H9 (cell line): ENCODE results near the gene FAM193A. TPM values are rescaled to one million over a fixed set of nuclear protein-coding genes. Genes with fewer than 3 reads are reported as not detected.

Experiments used
- DNase-seq: peaks from one replicate; pipeline ENCODE4 v3.0.0-alpha.2; 2017
- H2AFZ ChIP-seq: one replicate; pipeline ENCODE4 v1.6.1; 2013; ENCODE audit warnings: mild to moderate bottlenecking, low read length, control low read depth, moderate library complexity
- H2AK5ac ChIP-seq: 2 replicates; pipeline ENCODE4 v1.6.1; 2013; ENCODE audit warnings: low read length, control low read depth, mixed read lengths; ENCODE audit not compliant: insufficient read length
- H2BK120ac ChIP-seq: one replicate; pipeline ENCODE4 v1.6.1; 2013; ENCODE audit warnings: low read depth, mild to moderate bottlenecking, low read length, control low read depth, inconsistent platforms; ENCODE audit not compliant: poor library complexity, severe bottlenecking
- H2BK12ac ChIP-seq: 2 replicates; pipeline ENCODE4 v1.6.1; 2013; ENCODE audit warnings: low read length, control low read depth, mixed read lengths, low read depth; ENCODE audit not compliant: insufficient read length
- H2BK15ac ChIP-seq: 2 replicates; pipeline ENCODE4 v1.6.1; 2013; ENCODE audit warnings: low read depth, low read length, control low read depth
- H2BK20ac ChIP-seq: one replicate; pipeline ENCODE4 v1.6.1; 2013; ENCODE audit warnings: low read depth, mild to moderate bottlenecking, low read length, control low read depth, inconsistent platforms; ENCODE audit not compliant: poor library complexity, severe bottlenecking
- H2BK5ac ChIP-seq: 2 replicates; pipeline ENCODE4 v1.6.1; 2013; ENCODE audit warnings: low read length, control low read depth, mixed read lengths; ENCODE audit not compliant: insufficient read length
- H3K14ac ChIP-seq: 2 replicates; pipeline ENCODE4 v1.6.1; 2013; ENCODE audit warnings: low read length, control low read depth; ENCODE audit not compliant: insufficient read depth
- H3K18ac ChIP-seq: 2 replicates; pipeline ENCODE4 v1.6.1; 2013; ENCODE audit warnings: low read depth, mild to moderate bottlenecking, mixed read lengths, low read length, control low read depth; ENCODE audit not compliant: insufficient read length
- H3K23ac ChIP-seq: 2 replicates; pipeline ENCODE4 v1.6.1; 2013; ENCODE audit warnings: low read length, control low read depth, mixed read lengths, low read depth; ENCODE audit not compliant: insufficient read length
- H3K23me2 ChIP-seq: 2 replicates; pipeline ENCODE4 v1.6.1; 2013; ENCODE audit warnings: low read depth, mild to moderate bottlenecking, mixed read lengths, low read length, control low read depth; ENCODE audit not compliant: insufficient read length, poor library complexity, severe bottlenecking
- H3K27ac ChIP-seq: 2 replicates; pipeline ENCODE4 v1.5.1; 2013; ENCODE audit warnings: low read length, control low read depth, mixed read lengths, low read depth; ENCODE audit not compliant: insufficient read length
- H3K27me3 ChIP-seq: 2 replicates; pipeline ENCODE4 v1.6.1; 2013; ENCODE audit warnings: low read length, control low read depth, inconsistent platforms; ENCODE audit not compliant: insufficient read depth
- H3K4ac ChIP-seq: 2 replicates; pipeline ENCODE4 v1.6.1; 2013; ENCODE audit warnings: low read depth, mild to moderate bottlenecking, control low read depth, inconsistent platforms, low read length, moderate library complexity
- H3K4me1 ChIP-seq: 2 replicates; pipeline ENCODE4 v1.6.1; 2013; ENCODE audit warnings: low read length, control low read depth, inconsistent platforms; ENCODE audit not compliant: insufficient read depth
- H3K4me2 ChIP-seq: 2 replicates; pipeline ENCODE4 v1.6.1; 2013; ENCODE audit warnings: low read length, control low read depth, mixed read lengths; ENCODE audit not compliant: insufficient read length, insufficient read depth
- H3K56ac ChIP-seq: 2 replicates; pipeline ENCODE4 v1.6.1; 2013; ENCODE audit warnings: low read depth, mild to moderate bottlenecking, mixed read lengths, low read length, control low read depth; ENCODE audit not compliant: insufficient read length
- H3K79me1 ChIP-seq: 2 replicates; pipeline ENCODE4 v1.6.1; 2013; ENCODE audit warnings: low read depth, mild to moderate bottlenecking, moderate library complexity, low read length, control low read depth, inconsistent platforms; ENCODE audit not compliant: insufficient read depth, poor library complexity, severe bottlenecking
- H3K79me2 ChIP-seq: 2 replicates; pipeline ENCODE4 v1.6.1; 2013; ENCODE audit warnings: low read length, control low read depth, inconsistent platforms; ENCODE audit not compliant: insufficient read depth
- H3K9ac ChIP-seq: 2 replicates; pipeline ENCODE4 v1.6.1; 2013; ENCODE audit warnings: low read length, control low read depth, mixed read lengths; ENCODE audit not compliant: insufficient read length; ENCODE audit errors: extremely low read depth
- H3K9me3 ChIP-seq: one replicate; pipeline ENCODE4 v1.6.1; 2013; ENCODE audit warnings: low read depth, low read length, inconsistent platforms; ENCODE audit not compliant: control insufficient read depth
- H3T11ph ChIP-seq: one replicate; pipeline ENCODE4 v1.6.1; 2013; ENCODE audit warnings: mild to moderate bottlenecking, low read length, control low read depth, inconsistent platforms
- H4K20me1 ChIP-seq: one replicate; pipeline ENCODE4 v1.6.1; 2013; ENCODE audit not compliant: control insufficient read depth, insufficient read length, insufficient read depth
- H4K5ac ChIP-seq: 2 replicates; pipeline ENCODE4 v1.6.1; 2013; ENCODE audit warnings: low read depth, mild to moderate bottlenecking, mixed read lengths, low read length, control low read depth; ENCODE audit not compliant: insufficient read length
- H4K8ac ChIP-seq: replicated peaks from 2 replicates; pipeline ENCODE4 v1.6.1; 2013; ENCODE audit warnings: low read length, control low read depth, mixed read lengths, low read depth; ENCODE audit not compliant: insufficient read length
- H4K91ac ChIP-seq: 2 replicates; pipeline ENCODE4 v1.6.1; 2013; ENCODE audit warnings: low read depth, mild to moderate bottlenecking, moderate library complexity, mixed read lengths, low read length, control low read depth; ENCODE audit not compliant: insufficient read length
- H3K27ac Mint-ChIP-seq, 3 experiments: 2 replicates in 2 of 3; 3 replicates in 1 of 3; pipeline ENCODE4 v1.8.0; 2020 to 2021; ENCODE audit warnings: mixed read lengths in 3 of 3, mild to moderate bottlenecking in 1 of 3, moderate library complexity in 1 of 3
- H3K27me3 Mint-ChIP-seq: 2 replicates; pipeline ENCODE4 v1.8.0; 2021; ENCODE audit warnings: low read depth, mild to moderate bottlenecking, moderate library complexity, mixed read lengths
- H3K36me3 Mint-ChIP-seq, 3 experiments: 2 replicates in 2 of 3; 3 replicates in 1 of 3; pipeline ENCODE4 v1.8.0; 2020 to 2021; ENCODE audit warnings: low read depth in 3 of 3, mixed read lengths in 3 of 3; ENCODE audit not compliant: insufficient read depth in 1 of 3
- H3K4me1 Mint-ChIP-seq, 2 experiments: 2 replicates each; pipeline ENCODE4 v1.8.0; 2020; ENCODE audit warnings: mixed read lengths in 2 of 2
- H3K4me3 Mint-ChIP-seq, 2 experiments: 2 replicates in 1 of 2; 3 replicates in 1 of 2; pipeline ENCODE4 v1.8.0; 2020 to 2021; ENCODE audit warnings: mild to moderate bottlenecking in 2 of 2, mixed read lengths in 2 of 2, moderate library complexity in 1 of 2
- H3K9me3 Mint-ChIP-seq, 2 experiments: 2 replicates in 1 of 2; 3 replicates in 1 of 2; pipeline ENCODE4 v1.8.0; 2020; ENCODE audit warnings: mild to moderate bottlenecking in 2 of 2, mixed read lengths in 2 of 2, moderate library complexity in 1 of 2
- WGBS: extraction: QIAGEN DNeasy Blood & Tissue Kit; methylation state at CpG from one replicate; pipeline ENCODE4 v1.1.7; 2013; ENCODE audit warnings: missing lambda C conversion rate, low lambda C conversion rate, mixed read lengths; ENCODE audit not compliant: insufficient read length; ENCODE audit errors: extremely low coverage; 5-methylcytosine and 5-hydroxymethylcytosine counted together
- total RNA-seq: library from RNA; stranded (reverse); gene quantifications from 2 replicates; pipeline ENCODE4 v1.2.1, GENCODE V29; 2021
- TF ChIP-seq, protein P1 (sequence below): fragments of 200-600 bp; sonication (generic); conservative IDR thresholded peaks from 3 replicates; pipeline ENCODE4 v1.8.0; 2021; ENCODE audit warnings: antibody characterized with exemption, mild to moderate bottlenecking

The FAM193A gene
- total RNA-seq, 1 experiment from 2014 or later = 36.9 TPM

DNA sequence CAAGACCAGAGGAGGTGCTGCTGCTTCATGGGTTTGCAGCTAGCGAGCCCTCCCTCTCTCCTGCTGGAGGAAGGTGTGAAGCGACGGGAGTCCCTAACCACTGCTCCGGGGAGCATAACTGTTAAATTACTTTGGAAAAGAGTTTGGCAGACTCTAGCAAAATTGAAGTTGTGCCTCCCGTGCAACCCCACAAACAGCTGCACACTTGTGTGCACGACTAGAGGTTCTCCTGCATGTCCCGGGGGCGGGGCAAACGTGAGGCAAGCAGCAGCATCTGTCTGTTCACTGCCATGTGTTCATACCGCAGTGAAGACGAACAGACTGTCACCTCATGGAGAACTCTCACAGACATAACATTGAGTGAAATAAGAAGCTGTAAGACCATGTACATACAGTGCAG is 185.1 kb downstream of the FAM193A start:
- no peak overlapping the region for H3T11ph ChIP-seq
- no peak overlapping the region for H3K18ac ChIP-seq
- no peak overlapping the region for H3K27ac Mint-ChIP-seq
- H2BK12ac ChIP-seq = no peak overlapping the region
- H2BK15ac ChIP-seq = no peak overlapping the region
- H3K14ac ChIP-seq = no peak overlapping the region
- TF ChIP-seq, protein P1, sequence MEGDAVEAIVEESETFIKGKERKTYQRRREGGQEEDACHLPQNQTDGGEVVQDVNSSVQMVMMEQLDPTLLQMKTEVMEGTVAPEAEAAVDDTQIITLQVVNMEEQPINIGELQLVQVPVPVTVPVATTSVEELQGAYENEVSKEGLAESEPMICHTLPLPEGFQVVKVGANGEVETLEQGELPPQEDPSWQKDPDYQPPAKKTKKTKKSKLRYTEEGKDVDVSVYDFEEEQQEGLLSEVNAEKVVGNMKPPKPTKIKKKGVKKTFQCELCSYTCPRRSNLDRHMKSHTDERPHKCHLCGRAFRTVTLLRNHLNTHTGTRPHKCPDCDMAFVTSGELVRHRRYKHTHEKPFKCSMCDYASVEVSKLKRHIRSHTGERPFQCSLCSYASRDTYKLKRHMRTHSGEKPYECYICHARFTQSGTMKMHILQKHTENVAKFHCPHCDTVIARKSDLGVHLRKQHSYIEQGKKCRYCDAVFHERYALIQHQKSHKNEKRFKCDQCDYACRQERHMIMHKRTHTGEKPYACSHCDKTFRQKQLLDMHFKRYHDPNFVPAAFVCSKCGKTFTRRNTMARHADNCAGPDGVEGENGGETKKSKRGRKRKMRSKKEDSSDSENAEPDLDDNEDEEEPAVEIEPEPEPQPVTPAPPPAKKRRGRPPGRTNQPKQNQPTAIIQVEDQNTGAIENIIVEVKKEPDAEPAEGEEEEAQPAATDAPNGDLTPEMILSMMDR = no peak
- H2BK120ac ChIP-seq = no peak overlapping the region
- H3K4ac ChIP-seq = no peak overlapping the region
- no peak overlapping the region for H3K23ac ChIP-seq
- no CpG with 5 or more reads among the region's 11 CpGs for WGBS
- H3K4me3 Mint-ChIP-seq = no peak overlapping the region
- H2AK5ac ChIP-seq = no peak overlapping the region
- H3K36me3 Mint-ChIP-seq = peaks cover 21 to 59% (median 34%) of the 10 kb centered on the region in 3 experiments; a peak in 6 of 7 replicates
- no peaks in the 10 kb centered on the region for H3K27me3 Mint-ChIP-seq
- H3K4me2 ChIP-seq = no peak overlapping the region
- no peak overlapping the region for H4K5ac ChIP-seq
- DNase-seq = no peak
- H3K9me3 ChIP-seq = no peaks in the 10 kb centered on the region
- no peaks in the 10 kb centered on the region for H3K4me1 ChIP-seq
- H3K4me1 Mint-ChIP-seq = no peaks in the 10 kb centered on the region
- no peaks in the 10 kb centered on the region for H3K79me2 ChIP-seq
- H2BK5ac ChIP-seq = no peak overlapping the region
- no peak overlapping the region for H2AFZ ChIP-seq
- no peak overlapping the region for H3K27ac ChIP-seq
- no peaks in the 10 kb centered on the region for H3K9me3 Mint-ChIP-seq
- H4K91ac ChIP-seq = no peak overlapping the region
- no peaks in the 10 kb centered on the region for H3K79me1 ChIP-seq
- no peak overlapping the region for H4K8ac ChIP-seq
- no peaks in the 10 kb centered on the region for H3K27me3 ChIP-seq
- H3K56ac ChIP-seq = no peak overlapping the region
- H4K20me1 ChIP-seq = no peaks in the 10 kb centered on the region
- H2BK20ac ChIP-seq = no peak overlapping the region
- no peaks in the 10 kb centered on the region for H3K23me2 ChIP-seq
- H3K9ac ChIP-seq = no peak overlapping the region
